HCEC 1CT (cell line): ENCODE results near the gene SLC25A41.
A peak's percentile ranks its signal among the peaks of the same experiment; 100 is the strongest.
"Not testable (repeated sequence)": the region's sequence is repeated elsewhere in the genome, so short reads cannot be mapped to it uniquely, and the experiment has no call there.

Source experiments
- DNase-seq: peaks from one replicate; pipeline ENCODE4 v3.0.0-alpha.2; 2017

Gene SLC25A41

DNA sequence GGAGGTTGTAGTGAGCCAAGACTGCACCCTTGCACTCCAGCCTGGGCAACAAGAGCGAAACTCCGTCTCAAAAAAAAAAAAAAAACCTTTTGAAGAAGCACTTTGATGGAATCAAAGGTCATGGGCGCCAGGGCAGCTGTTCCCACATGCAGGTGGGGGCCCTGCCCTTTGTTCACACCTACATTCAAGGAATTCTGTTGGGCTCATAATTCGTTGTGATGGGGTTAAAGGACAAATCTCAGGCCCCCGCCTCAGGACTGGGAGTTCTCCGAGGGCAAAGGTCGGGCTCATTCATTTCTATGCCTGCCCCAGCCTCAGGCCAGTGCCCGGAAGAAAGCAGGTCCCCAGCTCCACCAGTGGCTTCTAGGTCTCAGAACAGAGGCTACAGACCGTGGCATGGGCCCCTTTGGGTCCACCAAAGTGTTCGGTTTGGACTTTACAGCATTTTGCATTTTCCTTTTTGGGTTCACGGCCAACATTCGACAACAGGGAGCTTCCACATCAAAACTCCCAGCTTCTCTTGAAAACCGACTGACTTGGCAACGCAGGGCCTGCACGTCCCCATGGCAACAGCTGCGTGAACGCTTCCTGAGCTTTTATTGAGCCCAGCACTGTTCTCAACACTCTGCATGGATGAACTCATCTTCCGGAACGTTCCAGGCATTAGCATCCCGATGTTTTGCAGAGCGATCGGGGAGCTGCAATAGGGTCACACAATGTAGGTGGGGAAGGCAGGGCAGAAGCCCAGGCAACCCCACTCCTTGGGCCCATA is 30.5 kb downstream of the SLC25A41 start:
- no peak for DNase-seq

DNA sequence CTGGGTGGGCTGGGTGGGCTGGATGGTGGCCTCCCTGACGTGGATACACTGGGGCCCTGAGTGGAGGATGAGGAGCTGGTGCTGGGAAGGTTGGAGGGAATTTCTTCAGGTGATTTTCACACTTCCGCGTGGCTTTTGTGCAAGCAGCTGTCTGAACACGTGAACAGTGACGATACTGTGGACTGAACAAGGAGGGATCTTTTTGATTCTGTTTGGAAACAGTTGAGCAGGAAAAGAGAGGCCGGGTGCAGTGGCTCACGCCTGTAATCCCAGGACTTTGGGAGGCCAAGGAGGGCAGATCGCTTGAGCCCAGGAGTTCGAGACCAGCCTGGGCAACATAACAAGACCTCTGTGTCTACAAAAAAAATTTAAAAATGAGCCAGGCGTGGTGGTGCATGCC is 31.5 kb downstream of the SLC25A41 start:
- DNase-seq = no peak

DNA sequence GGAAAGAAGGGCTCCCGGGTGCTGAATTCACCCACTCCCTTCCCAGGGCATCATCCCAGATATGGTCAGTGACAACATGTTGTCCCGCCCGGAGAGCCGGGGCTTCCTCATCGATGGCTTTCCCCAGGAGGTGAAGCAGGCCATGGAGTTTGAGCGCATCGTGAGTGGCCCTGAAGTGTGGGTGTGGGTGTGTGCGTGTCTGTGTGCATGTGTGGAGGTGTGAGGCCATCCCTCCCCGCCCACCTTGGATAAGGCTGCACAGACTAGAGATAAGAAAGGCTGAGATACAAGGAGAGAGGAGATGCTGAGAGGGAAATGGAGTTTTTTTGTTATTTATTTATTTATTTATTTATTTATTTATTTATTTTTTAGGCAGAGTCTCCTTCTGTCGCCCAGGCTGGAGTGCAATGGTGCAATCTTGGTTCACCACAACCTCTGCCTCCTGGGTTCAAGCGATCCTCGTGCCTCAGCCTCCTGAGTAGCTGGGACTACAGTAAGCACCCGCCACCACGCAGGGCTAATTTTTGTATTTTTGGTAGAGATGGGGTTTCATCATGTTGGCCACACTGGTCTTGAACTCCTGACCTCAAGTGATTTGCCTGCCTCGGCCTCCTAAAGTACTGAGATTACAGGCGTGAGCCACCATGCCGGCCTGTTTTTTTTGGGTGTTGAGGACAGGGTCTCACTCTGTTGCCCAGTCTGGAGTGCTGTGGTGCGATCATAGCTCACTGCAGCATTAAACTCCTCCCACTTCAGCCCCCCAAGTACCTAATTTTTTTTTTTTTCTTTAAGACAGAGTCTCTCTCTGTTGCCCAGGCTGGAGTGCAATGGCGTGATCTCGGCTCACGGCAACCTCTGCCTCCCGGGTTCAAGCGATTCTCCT is 33.3 kb downstream of the SLC25A41 start:
- not testable (repeated sequence) for DNase-seq

DNA sequence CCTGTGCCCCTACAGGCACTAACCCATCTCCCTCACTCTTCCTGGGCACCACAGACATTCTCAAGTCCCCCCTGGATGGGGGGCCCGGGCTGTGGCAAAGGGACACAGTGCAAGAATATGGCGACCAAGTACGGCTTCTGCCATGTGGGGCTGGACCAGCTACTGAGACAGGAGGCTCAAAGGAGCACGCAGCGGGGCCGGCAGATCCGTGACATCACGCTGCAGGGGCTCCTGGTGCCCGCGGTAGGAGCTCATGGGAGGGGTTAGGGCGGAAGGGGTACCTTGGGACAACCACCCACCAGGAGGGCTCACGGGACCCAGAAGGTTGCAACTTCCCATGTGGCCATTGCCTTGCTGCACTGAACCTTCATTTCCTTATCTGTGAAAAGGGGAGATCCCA is 37.3 kb downstream of the SLC25A41 start:
- no peak for DNase-seq

DNA sequence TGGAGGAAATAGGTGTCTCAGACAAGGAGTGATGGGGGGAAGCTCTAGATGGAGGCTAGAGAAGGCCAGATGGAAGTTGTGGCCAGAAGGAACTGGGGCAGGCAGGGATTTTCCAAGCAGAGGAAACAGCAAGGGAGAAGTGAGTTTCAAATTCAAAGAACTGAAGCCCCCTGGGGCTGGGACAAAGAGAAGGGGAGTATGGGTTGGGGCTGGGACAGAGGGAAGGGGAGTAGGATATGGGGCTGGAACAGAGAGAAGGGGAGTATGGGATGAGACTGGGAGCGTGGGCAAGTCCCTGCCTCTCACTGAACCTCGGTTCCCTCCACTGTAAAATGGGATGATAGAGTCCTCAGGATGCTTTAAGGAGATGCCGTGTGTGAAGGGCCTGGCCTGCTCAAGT is 38.7 kb downstream of the SLC25A41 start:
- no peak for DNase-seq

DNA sequence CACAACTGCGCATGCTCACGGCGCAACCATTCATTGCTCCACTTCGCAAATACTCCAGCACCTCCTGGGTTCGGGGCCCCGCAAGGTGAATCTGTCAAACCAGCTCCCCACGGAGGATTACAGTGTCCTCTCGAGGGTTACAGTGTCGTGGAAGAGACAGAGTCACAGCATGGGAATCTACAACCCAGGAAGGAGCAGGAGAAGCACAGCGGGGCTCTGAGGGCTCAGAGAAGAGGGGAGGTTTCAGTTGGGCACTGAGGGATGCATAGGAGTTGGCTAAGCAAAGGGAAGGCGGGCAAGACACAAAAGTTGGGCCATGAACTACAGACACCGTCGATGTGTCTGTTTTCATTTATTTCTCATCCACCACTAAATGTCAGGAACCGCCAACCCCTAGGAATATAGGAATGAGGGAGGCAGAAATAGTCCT is 39.6 kb downstream of the SLC25A41 start:
- no peak for DNase-seq

DNA sequence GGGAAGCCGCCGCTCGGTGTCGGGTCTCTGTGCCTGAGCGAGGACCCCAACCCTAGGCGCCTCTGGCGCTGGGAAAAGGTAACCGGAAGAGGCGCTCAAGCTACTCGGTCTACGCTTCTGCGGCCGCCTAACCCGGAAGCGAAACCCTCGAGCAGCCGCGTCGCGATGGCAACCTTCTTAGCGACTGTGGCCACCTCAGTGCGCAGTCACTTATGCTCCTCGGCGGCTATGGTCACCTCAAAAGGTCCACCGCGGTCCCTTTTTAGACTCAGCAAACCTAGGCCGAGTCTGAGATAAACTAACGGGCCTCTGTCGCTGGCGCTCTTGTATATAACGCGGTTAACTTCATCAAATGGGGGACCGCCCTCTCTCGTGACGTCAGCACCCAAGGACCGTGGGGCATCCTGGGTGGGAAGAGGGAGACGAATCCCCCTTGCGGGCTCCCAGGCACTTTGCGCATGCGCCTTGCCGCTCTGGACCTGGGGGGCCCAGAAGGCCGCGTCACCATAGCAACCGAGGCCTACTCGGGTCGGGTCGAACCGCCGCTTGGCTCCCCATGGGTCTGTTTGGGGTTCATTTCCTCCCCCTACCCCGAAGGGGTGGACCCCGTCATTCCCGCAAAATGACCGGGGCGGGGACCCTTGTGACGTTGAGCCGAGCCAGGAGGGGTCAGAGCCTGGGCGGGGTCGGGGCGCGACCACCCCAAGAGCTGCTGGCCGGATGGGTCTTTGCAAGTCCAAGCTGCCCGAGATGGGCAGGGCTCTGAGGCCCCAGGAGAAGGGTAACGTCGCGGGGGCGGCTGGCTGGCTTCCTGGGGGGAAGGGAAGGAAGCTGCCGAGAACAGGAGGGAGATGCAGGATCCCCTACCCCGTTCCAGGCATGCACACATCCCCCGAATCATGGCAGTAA is 40.2 kb downstream of the SLC25A41 start, which contains the start of gene GTF2F1:
GTF2F1 (minus strand) TSS at position 91 of the 909 bp plus-strand sequence. CDS start 169 bp downstream, outside the sequence.
- peak; percentile 91 for DNase-seq

DNA sequence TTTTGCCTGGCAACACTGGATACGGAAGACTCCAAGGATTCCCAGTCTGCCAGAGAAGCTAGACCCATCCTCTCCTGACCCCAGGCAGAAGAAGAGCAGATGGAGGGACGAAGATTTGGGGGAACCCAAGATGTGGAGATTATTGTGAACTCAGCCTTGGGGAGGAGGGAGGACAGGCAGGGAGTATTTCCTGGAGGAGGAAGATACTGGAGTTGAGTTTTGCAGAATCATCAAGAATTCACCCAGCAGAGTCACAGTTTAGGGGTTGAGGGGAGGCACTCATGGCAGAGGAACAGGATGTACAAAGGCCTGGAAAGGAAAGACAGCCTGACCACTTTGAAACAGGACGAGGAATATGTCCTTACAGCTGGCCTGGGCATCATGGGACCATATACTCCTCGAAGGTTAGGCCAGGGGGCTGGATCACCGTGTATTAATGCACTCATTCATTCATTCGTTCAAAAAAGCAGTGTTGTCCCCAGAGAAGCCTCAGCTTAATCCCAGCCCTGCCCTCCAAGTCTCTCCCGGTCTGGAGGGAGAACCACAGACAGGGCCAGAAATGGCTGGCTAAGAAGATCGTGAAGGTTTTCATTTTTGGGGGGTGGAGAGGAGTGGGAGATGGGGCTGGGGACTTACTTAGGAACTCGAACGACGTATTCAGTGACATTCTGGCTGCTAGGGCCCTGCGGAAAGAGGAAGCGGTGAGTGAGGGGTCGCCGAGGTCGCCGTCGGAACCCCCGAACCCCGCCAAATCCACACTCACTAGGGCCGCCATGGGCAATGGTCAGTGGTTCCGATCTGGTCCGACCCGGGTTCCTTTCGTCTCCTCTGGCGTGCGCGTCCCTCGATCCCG is 41.1 kb downstream of the SLC25A41 start:
- no peak for DNase-seq

DNA sequence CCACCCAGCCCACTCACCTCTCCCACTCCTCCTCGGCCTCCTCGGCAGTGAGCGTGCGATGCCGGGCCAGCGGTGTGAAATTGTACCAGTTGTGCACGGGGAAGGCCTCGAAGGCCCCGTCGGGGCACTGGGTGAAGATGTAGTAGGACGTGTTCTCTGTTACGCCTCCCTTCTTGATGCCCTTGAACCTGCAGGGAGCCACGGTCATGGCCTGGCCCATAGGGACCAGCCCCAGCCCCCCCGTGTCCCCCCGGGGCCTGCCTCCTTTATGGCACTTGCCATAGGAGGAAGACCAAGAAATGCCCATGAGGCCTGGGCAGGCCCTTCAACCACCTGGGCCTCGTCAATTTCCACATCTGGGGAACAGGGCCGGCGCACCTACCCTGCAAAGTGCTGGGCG is 46.2 kb downstream of the SLC25A41 start:
- DNase-seq = no peak

DNA sequence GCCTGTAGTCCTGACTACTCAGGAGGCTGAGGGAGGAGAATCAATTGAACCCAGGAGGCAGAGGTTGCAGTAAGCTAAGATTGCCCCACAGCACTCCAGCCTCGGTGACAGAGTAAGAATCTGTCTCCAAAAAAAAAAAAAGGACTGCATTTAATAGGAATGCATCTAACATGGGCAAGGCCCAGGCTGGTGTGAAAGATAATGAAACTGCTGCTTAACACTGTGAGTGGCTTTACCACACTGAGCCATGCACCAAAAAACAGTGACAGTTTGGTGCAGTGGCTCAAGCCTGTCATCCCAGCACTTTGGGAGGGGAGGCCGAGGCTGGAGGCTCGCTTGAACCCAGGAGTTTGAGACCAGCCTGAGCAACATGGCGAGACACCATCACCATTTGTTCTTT is 49.2 kb downstream of the SLC25A41 start:
- no peak for DNase-seq

DNA sequence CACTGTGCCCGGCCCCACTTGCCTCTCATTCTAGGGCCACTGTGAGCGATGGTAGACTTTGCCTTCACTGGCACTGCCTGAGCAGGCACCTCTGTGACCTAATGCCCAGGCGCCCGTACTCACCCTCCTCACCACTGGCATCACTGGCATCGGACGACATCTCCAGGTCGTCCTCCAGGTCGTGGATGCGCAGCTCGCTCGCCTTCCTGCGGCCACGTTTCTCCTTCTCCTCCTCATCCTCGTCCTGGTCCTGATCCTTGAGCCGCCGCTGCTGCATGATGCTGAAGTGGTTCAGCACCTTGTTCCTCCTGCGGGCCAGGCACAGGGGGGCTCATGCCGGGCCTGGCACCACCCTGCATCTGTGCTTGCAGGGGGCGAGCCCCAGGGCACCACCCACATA is 50.4 kb downstream of the SLC25A41 start:
- no peak for DNase-seq

DNA sequence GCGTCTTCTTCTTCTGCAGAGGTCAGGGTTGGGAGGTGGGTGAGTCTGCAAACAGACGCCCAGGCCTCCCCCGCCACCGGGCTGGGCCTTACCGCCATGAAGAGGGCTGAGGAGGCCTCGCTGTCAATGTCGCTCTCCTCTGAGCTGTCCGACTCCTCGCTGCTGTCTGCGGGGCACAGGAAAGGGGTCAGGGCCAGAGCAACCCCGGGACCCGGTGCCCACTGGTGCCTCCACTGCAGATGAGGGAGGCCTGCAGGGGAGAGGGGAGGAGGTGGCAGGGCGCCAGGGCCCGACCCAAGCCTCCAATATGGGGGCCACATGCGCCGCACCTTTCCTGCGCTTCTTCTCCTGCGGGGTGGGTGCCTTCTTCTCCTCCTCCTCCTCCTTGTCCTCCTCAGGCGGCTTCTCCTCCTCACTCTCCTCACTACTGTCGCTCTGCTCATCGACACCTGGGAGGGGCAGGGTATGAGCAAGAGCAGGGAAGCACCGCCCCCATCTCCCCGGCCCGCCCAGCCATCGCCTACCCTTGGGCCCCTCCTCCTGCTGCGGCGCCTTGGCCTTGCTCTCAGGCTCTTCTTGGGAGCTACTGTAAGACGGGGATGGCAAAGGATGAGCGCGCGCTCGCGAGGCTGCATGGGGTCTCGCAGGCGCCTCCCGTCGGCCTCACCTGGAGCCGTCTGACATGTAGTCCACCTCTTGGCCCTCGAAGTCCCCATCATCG is 52.4 kb downstream of the SLC25A41 start:
- no peak for DNase-seq

DNA sequence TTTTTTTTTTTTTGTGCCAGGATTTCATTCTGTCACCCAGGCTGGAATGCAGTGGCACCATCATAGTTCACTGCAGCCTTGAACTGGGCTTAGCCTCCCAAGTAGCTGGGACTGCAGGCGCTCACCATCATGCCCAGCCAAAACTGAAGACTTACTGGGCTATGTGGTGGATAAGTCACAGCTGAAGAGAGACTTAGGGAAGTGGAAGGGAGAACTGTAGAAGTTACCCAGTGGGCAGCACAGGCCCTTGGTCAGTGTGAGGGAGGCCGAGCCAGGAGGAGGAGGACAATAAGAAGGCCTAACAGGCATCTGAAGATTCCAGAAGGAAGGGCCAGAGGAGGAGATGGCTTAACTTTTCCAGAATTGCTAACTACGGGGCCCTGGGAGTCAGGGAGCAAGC is 53.8 kb downstream of the SLC25A41 start:
- no peak for DNase-seq

DNA sequence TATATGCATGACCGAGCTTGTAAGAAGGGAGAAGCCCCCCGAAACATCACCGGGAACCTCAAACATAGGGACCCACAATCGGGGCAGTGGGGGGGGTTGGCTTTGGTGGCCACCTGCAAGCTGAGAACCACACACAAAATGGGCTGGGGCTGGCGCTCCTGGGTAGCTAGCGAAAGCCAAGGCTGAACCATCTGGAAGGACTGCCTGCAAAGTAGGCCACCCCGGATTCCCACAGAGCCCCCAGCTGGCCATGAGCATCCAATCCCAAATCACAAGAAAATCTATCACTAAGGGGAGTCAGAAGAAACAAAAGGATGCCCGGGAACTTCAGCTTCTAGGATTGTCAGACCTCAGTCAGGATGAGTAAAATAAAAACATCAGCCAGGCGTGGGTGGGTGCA is 55.1 kb downstream of the SLC25A41 start:
- DNase-seq = no peak

DNA sequence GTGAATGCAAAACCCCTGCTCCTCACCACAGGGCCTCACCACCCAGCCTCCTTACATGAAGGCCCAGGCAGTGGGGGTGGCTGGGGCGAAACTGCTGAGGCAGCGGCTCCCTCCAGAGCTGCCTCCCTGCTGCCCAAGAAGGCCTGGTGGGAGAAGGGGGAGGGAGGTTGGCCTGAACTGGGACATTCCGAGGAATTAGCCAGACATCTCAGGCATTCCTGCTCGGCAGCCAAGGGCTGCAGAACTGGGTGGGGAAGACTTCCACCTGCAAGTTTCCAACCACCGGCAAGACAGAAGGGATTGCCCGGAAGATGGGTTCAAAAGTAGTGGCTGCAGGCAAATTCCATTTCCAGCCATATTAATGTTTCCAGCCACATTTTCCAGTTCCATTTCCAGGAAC is 55.5 kb downstream of the SLC25A41 start:
- DNase-seq = no peak

DNA sequence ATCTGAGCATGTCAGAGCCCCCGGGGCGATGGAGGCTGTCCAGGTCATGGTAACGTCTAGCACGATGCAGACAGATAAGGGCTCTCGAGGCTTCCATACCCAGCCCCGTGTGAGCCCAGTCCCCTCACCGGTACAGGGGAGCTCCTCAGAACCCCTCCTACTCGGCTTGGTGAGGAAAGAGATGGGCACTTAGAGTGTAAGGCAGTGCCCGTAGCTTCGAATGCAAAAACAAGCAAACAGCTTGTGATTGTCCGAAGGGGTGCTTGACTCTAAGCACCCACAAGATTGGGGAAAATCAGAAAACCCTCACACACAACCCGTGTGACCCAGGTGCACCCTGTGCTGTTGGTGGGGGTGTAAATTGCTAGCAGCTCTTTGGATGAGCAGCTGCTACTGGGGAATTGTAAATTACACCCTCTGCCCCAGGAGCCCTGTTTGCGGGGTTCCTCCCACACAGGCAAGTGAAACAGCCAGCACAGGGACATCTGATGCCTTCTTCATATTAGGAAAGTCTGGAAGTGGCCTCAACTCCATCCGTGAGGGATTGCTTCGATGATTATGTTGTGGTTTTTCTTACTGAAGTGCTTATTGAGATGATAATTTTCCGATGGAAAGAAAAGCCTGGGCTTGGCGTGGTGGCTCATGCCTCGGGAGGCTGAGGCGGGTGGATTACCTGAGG is 56.9 kb downstream of the SLC25A41 start:
- DNase-seq = no peak
